Activated CD4-positive, alpha-beta T cell treated with anti-CD3 and anti-CD28 coated beads, Interleukin-10, Interleukin-2, amounts not matched to agents 100 ng/mL and 50 ng/mL, durations not matched to agents 16 hours and 8 hours (primary cell): ENCODE results near the gene CECR2.

ENCODE experiments used
- DNase-seq: peaks from one replicate; pipeline ENCODE4 v3.0.0-alpha.2; 2020

The CECR2 gene

GRCh38 chr22:17578136-17578754, 209.0 kb downstream of the CECR2 start:
- no peak for DNase-seq

DNA sequence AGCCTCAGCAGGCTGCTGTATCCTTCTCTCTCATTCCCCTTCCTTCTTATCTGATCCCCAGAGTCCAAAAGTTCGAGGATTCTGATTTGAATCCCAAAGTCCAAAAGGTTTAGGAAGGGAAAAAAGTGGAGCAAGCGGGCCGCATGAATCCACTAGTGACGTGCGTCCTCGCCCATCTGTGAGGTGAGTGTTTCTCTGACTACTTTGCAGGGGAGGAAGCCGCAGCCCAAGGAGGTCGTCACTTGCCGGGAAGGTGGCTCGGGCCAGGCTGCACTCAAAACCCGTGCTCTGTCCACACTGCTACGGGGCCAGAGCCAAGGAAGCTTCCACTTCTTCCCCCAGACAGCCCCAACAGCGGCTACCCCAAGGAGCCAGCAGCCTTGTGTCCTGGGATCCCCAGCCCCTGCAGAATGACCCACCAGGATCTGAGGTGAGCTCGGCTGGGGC, 210.3 kb downstream of the CECR2 start:
- no peak for DNase-seq

- DNase-seq: no peak
These were observed 211.3 kb downstream of the CECR2 start for GRCh38 chr22:17580441-17581031.

DNA sequence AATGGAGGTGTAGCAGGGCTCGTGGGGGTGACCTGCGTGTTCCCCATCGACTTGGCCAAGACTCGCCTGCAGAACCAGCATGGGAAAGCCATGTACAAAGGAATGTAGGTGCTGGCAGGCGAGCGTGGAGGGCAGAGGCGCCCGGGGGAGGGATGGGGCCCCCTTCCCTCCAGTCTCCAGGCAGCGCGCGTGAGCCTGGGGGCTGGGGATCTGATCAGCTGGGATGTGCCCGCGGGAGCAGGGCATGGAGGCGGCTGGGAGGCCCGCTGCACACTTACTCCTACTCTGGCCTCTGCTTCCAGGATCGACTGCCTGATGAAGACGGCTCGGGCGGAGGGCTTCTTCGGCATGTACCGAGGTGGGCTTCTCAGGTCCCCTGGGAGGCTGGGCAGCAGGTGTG, 211.8 kb downstream of the CECR2 start:
- DNase-seq: no peak

DNA sequence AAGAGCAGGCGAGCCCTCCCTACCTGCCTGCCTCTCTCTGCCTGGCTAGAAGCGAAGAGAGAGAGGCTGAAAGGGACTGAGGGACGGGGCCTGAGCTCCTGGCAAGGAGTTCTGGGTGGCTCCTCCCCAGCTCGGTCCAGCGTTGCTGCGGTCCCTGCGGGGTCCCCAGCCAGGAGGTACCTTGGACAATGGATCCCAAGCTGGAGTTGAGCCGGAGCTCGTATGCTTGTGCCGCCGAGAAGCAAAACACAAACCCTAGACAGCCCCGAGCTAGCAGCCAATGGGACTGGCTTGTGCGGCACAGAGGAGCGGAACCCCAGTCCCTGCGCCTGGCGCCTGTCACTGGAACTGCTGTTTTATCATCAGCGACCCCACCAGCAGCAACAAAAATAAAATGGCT, 212.4 kb downstream of the CECR2 start:
- DNase-seq: no peak

DNA sequence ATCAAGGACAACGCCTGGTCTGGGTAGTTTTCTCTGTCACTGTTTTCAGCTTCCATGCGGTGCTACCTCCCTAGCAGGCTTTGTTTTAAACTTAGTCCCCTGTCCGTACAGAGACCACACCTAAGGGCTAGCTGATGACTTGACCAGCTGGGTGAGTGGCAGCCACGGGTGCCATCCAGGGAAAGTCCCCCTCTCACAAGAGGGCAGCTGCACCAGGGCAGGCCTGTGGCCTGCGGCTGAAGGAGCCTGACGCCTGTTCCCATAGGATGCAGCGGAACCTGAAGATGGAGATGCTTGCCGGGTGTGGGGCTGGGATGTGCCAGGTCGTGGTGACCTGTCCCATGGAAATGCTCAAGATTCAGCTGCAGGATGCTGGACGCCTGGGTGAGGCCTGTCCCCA, 213.9 kb downstream of the CECR2 start:
- DNase-seq: no peak

DNA sequence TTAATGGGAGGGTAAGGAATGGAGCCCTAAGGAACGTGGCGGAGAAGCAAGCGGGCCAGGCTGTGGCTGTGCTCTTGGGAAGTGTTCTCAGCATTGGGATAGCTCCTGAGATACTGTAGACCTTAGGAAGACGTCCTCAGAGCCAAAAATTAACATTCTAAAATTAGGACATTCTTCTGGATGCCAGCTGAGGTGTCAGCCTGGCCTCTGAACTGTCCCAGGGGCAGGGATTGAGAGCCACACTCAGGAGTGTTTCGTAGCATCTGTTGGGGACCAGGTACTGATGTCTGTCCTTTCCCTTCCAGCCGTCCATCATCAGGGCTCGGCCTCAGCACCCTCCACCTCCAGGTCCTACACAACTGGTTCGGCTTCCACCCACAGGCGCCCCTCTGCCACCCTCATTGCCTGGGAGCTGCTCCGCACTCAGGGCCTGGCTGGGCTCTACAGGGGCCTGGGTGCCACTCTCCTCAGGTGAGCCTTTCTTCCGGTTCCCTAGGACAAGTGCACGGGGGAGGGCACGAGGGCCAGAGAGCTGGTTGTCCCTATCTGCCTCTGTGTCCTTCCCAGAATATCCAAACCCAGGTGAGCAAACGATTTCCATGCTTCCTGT, 217.7 kb downstream of the CECR2 start:
- no peak for DNase-seq

DNA sequence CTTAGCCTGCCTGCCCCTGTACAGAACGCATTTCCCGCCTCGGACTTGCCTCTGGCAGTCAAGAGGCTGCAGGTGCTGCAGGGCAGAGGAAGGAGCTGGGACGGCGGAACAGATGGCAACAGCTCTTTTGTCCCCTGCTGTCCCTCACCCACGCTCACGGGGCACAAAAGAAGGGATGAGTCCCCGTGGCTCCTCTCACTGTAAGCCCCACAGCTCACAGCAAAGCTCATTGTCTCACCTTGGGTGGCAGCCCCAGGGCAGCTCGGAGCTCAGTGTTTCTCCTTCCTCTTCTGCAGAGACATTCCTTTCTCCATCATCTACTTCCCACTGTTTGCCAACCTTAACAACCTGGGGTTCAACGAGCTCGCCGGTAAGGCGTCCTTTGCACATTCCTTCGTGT, 218.4 kb downstream of the CECR2 start:
- DNase-seq: no peak

DNA sequence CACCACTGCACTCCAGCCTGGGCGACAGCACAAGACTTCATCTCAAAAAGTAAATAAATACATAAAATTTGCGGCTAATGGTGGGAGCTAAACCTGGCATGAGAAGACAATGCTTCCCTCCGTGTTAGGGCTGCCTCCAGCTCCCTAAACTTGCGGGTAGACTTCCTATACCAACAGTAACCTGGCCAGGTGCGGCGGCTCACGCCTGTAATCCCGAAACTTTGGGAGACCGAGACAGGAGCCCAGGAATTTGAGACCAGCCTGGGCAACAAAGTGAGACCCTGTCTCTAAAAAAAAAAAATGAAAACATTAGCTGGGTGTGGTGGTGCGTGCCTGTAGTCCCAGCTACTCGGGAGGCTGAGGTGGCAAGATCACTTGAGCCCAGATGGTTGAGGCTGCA, 219.3 kb downstream of the CECR2 start:
- DNase-seq: no peak

- no peak for DNase-seq
These were observed 220.6 kb downstream of the CECR2 start for GRCh38 chr22:17589810-17590375.

GRCh38 chr22:17590586-17590985, 221.3 kb downstream of the CECR2 start:
- no peak for DNase-seq

- no peak for DNase-seq
These were observed 222.9 kb downstream of the CECR2 start for GRCh38 chr22:17592201-17592600.

DNA sequence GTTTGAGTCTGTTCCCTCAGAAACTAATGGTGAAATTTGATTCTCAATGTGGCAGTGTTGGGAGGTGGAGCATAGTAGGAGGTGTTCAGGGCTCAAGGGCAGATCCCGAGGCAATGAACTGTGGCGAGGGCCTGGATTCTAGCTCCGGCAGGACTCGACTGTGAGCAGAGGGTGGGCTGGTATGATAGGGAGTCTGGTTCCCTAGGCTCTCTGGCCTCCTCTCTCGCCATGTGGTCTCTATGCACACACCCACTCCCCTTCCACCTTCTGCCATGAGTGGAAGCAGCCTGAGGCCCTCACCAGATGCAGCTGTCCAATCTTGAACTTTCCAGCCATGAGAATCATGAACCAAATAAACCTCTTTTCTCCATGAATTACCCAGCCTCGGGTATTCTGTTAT, 227.0 kb downstream of the CECR2 start:
- no peak for DNase-seq

DNA sequence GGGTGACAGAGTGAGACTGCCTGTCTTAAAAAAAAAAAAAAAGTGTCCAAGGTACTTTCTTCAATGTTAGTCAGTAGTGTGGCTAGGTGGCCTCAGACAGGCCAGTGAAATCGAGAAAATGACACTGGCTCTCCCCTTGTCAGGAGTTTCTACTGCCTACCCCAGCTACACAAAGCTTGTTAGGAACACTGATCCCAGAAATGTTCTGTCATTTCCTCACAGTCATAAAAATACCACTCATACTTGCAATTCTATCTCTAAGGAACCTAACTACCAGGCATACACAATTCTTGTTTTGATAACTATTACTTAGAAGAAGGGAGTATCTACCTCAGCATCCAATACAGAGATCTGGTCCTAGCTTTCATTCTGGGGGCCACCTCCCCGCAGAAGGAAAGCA, 228.0 kb downstream of the CECR2 start:
- DNase-seq: peak; percentile 17

GRCh38 chr22:17598318-17598717, 229.1 kb downstream of the CECR2 start:
- no peak for DNase-seq

- no peak for DNase-seq
These were observed 231.8 kb downstream of the CECR2 start for GRCh38 chr22:17601031-17601430.

DNA sequence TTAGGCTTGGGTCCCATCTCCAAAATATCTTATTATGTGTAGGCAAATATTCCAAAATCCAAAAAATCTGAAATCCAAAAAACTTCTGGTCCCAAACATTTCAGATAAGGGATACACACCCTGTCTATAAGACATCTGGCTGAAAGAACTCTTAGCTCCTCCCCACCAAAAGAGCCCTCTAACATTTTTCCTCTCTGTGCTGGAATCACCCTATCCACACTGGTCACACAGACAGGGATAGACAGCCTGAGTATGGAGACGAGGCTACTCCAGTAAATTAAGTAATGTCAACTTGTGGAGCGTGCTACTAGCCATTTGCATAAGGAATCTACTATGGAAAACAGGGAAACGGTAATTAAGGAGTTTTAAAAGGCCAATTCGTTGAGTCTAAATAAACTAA, 234.4 kb downstream of the CECR2 start:
- DNase-seq: no peak

- DNase-seq: no peak
These were observed 237.2 kb downstream of the CECR2 start for GRCh38 chr22:17606496-17606895.
